DOHH2 (cell line): Measurements from ENCODE around the gene MEAF6.

ENCODE experiments used
- CTCF ChIP-seq: fragments of 200-600 bp; sonication (generic); IDR thresholded peaks from one replicate; pipeline ENCODE4 v1.5.1; 2014; ENCODE audit warnings: antibody characterized with exemption, mild to moderate bottlenecking, low read depth, low read length; ENCODE audit not compliant: poor library complexity, severe bottlenecking
- EZH2phosphoT487 ChIP-seq: fragments of 200-600 bp; sonication (generic); IDR thresholded peaks from 2 replicates; pipeline ENCODE4 v1.6.1; 2017; ENCODE audit warnings: borderline replicate concordance, mild to moderate bottlenecking, antibody characterized with exemption, low read length, moderate library complexity, mixed read lengths

- TF ChIP-seq CTCF (no peak), EZH2phosphoT487 (no peak)
Observed at GRCh38 chr1:37498872-37499617, 15.5 kb downstream of the MEAF6 start.
